HG02610 (cell line): ENCODE data around the gene SNCAIP.

Experiments
- ATAC-seq: cut with Tn5 transposase; IDR thresholded peaks from one replicate; pipeline ENCODE4 v1.9.1; 2021; ENCODE audit warnings: mild to moderate bottlenecking, moderate library complexity; ENCODE audit not compliant: unreplicated experiment

The SNCAIP gene

DNA sequence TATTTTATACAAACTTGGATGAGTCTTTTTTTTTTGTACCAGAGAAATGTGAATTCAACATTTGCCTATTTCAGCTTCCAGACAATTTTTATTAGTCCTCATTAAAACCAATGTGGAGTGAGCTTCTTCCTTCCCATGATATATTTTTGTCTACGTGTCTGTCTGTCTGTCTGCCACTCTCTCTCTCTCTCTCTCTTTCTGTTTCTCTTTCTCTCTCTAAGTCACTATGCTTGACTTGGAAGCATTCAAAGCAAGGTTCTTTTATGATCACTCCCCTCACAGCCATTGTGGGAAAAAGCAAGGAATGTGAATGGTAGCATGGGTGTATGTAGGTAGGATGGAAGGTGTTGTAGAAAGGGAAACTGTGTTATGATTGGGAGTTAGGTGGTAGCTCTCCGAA lies 80.2 kb downstream of the SNCAIP start:
- no peak for ATAC-seq

DNA sequence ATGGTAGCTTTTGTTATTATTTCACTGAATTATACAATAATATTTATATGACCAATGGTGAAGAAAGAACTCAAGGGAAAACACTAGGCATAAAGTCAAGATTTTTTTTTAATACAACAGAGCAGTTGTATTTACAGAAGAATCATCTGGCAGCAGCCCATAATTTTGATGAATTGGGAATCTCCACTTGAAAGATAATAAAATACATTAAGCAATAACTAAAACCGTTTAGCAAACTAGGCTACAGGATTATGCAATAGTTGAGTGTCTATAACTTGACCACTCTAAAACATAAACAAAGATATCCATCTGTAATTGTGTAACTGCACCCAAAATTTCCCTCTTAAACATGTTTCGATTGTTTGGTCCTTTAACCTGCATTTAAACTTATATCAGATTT lies 80.8 kb downstream of the SNCAIP start:
- no peak for ATAC-seq

DNA sequence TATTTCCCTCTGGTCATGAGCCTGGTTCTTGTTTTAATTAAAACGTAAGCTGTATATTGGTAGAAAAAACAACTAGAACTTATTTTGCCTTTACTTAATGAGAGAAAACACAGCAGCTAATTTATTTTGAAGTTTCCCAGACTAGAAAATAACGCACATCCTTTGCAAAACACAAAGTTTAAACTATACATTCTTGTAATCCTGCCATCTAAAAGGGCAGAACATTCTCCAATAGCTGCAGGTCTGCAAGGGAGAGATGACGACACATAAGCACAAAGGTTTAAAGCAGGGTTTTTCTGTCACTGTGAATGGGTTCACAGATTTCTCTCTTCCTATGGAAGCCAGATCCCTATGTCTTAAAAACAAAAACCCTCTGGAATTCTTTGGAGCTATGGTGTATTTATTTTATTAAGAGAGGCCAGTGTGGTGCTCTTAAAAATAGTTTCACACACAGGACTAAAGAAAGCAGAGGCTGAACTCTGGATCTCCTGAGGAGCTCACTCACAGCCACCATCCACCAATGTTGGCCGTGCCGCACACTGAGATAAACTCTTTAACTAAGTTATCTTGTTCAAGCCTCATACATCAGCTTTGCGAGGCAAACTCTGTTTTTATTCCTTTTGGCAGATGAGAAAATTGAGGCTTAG lies 82.4 kb downstream of the SNCAIP start:
- no peak for ATAC-seq

DNA sequence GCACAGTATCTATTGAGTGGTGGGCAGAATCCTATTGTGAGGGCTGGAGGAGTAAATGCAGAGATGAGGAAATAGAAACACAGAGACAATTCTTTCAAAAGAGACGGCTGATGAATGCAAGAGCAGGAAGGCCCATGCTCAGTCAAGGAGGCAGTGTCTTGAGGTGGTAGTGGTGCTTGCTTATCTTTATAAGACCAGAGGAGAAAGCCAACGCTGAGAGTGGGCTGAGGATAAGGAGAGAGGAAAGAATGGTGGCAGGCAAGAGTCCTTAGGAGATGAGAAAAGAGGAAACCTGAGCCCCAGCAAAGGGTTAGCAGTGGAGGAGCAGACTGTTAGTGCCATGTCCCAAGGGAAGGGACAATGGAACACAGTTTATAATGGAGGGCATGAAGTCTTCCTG lies 86.0 kb downstream of the SNCAIP start:
- ATAC-seq, result no peak

DNA sequence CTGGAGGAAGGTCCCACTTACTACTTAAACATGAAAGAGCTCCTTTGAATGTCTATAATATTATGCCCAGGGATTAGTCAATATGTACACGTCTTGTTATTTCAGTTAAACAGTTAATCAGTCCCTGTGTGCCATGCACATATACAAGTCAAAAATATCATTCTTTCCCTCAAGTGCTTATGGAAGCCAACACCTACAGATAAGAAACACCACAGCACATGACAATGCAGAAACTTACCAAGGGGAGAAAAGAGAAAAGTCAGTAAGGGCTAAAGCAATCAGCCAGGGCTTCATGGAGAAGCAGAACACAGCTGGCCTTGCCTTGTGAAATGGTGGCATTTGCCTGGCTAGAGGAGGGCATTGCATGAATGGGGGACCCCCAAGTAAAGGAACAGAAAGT lies 88.3 kb downstream of the SNCAIP start:
- no peak for ATAC-seq

DNA sequence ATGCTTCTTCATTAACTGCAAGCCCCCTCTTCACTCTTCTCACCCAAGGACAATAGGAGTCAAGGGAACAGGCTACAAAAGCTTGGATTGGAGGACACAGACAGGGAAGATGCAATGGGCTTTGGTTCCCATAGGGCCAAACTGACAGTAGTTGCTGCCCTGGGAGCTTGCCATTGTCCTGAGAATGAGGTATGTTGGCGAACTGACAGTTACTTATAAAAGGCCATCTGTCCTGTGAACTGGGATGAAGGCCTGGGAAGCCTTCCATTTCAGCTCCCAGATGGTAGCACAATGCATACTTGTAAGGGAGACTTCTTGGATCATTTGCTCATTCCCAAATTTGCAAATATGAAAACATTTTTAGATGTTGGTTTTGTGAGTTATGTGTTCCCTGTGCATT lies 88.9 kb downstream of the SNCAIP start:
- no peak for ATAC-seq

DNA sequence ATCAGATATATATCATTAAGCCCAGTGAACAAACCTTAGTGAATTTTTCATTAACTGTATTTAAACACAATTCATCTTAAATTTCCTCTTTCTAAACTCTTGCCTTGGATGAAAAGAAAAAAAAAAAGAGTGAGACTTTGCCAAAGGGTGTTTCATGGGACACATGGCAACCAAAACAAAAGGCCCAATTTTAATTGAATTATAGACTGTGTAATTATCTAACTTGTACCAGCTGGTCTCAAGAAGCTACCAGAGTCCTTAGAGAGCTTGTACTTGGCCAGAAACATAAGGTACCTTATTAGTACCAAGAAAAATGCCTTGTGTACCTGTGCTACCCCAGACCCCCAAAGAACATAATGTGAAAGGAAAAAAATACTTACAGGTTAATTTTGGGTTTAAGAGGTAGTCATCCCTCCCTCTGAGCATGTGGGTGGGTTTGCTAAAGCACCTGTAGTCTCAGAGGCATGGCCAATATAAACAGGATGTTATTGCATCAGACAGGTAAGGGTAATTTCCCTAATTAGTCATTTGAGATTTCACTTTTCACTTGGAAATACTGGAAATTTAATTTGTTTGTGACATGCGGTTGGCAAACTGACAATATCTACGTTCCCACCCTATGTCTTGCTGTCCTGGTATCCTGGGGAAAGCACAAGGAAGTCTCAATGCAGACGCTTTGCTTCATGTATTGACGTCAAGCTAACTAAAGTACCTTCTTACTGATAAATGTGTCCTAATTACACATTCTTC lies 90.1 kb downstream of the SNCAIP start:
- ATAC-seq, result no peak

DNA sequence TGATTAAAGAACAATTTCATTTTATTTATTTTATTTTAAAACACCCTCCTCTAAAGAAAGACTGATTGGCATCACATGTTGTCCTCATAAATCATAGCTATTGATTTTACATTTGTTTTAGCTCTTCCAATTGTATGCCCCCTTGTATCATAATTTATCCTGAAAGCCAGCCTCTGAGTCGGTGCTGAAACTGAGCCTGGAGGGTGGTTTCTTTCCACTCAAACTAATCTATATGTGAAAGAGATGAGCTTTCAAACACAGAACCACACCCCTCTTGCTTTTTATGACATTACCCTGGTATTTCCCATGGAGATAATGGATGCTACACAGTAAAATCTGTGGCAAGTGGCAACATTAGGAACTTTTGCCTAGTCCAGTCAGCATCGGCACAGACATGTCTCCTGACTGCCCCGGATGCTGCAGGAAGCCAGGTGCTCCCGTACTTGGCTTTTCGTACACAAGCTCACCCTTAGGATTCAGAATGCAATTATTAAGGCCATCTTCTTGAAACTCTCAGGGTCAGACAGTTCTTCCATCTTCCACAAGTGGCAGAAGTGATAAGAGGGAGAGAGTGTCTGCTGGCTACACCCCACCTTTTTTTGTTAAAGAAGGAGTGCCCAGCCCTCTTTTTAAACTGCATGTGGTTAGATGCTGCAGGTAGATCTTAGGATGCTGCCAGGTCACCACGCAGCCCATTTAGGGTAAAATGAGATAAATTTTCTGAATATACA lies 91.1 kb downstream of the SNCAIP start:
- ATAC-seq, result no peak

DNA sequence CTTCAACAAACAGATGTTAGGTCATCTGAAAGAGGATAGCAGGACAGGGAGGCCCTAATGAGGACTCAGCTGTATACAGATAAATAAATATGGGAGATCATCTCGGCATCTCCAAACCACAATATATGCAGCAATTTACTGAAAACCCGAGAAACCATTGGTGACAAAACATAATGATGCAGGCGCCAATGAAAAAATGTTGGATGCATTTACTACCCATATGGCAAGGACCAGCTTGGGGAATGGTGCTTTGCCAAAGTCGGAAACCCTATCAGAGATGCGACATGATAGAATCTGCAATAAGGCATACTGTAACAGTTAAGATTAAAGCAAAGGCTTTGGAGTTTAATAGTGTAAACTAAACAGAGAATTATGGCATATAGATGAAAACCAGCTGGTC lies 92.0 kb downstream of the SNCAIP start:
- no peak for ATAC-seq

DNA sequence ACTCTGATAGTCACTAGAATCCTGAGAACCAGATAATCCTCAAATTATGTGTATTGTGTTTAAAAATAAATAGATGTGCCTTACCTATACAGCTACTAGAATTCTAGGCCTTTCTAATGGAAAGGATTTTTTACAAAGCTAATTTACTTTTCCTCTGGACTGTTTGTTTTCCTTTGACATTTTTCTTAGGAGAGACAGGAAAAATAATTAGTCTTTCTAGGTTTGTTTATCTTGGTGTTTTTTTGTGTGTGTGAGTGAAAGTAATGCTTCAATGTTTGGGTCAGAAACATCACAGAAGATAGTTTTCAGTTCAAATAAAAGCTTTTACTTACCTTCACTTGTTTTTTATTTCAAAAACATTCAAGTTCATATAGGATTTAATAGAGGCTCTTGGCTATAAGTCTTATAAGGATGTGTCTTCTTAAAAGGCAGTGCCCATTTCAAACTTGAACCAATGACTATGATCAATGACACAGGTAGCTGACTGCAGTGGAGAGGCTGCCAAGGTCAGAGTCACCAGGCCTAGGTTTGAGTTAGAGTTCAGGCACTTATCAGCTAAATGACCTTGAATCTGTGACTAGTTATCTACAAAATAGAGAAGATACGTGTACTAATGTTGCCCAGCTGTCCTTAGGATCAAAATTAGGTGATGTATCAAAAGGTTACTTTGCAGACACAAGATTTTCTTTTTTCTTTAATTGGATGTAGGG lies 92.8 kb downstream of the SNCAIP start:
- ATAC-seq, result no peak

DNA sequence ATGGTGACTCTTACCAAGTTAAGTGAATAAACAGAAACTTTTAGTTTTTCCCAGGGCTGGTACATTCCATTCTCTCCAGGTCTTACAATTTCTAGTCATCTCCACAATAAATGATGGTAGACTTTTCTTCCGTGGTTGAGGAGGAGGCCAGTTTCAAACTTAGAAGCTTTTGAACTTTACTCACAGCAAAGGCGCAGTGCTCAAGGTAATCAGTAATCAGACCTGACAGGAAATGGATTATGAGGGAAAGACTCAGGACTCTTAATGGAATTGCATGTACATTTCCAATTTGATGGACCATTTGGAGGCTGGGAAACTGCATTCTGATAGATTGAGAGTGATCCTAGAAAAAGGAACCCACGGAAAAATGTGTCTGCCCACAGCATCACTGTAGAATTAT lies 93.7 kb downstream of the SNCAIP start:
- ATAC-seq, result no peak

DNA sequence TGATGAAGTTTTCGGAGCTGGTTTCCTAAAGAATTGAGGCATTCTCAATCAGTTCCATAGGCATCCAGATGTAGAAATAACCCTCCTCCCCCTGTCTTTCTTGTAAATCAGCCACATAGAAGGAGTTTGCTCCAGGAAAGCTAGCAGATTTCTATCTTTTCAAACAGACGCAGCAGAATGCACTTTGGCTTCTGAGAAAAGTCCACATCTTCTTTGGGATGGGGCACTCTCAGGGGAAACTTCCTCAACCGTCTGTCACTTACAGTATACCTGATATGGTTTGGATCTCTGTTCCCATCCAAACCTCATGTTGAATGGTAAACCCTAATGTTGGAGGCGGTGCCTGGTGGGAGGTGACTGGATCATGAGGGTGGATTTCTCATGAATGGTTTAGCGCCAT lies 94.1 kb downstream of the SNCAIP start:
- ATAC-seq, result no peak

DNA sequence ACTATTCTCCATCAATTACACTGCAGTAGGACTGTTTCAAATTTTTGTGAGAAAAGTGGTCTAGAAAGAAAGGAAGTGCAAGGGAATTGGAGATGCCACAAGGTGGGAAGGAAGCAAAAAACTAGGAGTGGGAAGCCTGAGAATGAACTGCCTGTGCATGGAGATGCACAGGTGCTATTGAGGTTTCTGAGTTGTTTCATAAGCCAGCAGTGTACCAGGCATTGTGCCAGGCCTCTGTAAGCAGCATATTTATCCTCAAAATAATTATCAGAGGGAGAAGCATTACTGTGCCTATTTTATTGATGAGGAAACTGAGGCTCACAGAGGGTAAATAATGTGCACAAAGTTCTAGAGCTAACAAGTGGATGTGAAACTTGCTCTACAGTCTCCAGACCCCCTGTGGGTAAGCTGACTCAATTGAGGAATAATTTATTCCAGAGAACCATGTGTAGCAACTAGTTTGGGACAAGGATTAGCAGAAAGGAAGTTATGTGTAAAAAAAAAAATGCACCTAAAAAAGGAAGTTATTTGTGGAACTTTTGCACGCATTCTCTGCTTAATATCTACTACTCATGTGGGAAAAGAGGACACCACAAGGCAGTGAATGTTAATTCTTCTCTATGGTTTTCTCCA lies 96.7 kb downstream of the SNCAIP start:
- peak; percentile 30 for ATAC-seq

DNA sequence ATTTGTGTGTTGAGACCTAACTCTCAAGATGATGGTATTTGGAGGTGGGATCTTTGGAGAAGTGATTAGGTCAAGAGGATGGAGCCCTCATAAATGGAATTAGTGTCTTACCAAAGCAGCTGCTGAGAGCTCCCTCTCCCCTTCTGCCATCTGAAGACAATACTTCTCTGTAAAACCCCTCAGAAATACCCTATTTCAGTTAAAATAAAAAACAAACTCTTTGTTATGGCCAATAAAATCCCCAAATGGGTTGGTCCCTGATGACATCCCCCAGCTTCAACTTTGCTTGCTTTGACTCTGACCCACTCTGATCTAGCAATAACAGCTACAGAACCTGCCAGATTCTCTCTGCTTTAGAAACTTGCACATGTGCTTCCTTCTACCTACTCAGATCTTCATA lies 100.9 kb downstream of the SNCAIP start:
- peak; percentile 61 for ATAC-seq

DNA sequence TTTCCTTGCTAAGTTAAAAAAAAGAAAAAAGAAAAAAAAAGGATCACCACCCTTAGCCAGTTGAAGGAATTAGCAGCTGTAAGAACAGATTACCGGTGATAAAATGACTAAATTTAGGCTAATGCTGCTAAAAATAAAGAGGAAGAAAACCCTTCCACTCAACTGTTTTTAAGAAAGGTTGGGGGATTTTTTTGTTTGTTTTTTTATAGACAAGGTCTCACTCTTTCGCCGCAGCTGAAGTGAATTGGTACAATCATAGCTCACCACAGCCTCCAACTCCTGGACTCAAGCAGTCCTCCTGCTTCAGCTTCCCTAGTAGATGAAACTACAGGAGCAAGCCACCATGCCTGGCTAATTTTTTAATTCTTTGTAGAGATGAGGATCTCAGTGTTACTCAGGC lies 101.7 kb downstream of the SNCAIP start:
- ATAC-seq, result peak; percentile 39

DNA sequence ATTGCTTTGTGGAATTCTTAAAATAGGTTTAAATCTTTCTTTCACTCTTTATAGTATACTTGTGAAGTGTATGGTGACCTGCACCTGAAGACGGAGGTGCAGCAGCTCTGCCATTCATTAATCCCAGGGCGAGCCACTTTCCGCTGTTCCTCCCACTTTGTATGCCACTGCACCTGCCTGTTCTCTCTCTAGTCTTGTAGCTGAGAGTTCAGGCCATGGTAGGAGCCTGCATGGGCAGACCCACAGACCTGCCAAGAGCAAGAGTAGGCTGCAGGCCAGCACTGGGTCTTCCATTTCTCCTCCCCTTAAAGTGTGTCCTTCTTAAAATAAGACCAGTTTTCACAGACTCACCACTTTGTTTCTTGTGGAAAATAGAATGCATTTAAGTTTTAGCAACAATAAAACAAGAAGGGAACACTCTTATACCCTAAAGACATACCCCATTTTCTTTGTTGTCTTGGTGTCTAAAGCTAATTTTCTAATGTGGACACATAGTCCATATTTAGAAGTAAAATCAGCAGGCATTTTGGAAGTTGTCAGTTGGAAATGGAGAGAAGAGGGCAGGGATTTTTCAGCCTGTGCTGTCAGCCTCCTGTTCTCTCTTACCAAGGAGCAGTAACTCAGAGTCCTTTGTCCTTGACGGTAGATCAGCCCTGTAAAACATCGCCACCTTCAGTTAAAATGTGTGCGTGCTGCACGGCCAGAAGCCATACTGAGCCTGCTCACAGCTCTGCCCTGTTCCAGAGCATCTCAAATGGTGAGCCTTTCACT lies 103.2 kb downstream of the SNCAIP start:
- peak; percentile 72 for ATAC-seq

DNA sequence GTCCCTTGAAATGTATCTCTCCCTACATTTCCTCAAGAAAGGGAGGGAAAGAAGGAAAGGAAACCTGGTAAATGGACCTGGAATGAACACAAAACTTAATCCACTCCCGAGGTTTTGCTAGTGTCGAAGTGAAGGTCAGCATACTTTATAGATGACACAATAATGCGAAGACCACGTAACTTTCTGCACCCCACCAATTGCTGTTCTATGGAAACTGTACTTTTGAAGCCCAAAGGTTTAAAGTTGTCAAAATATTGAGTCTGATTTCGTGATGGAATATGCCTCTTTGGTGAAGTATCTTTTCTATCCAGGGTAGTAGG lies 103.7 kb downstream of the SNCAIP start:
- no peak for ATAC-seq

DNA sequence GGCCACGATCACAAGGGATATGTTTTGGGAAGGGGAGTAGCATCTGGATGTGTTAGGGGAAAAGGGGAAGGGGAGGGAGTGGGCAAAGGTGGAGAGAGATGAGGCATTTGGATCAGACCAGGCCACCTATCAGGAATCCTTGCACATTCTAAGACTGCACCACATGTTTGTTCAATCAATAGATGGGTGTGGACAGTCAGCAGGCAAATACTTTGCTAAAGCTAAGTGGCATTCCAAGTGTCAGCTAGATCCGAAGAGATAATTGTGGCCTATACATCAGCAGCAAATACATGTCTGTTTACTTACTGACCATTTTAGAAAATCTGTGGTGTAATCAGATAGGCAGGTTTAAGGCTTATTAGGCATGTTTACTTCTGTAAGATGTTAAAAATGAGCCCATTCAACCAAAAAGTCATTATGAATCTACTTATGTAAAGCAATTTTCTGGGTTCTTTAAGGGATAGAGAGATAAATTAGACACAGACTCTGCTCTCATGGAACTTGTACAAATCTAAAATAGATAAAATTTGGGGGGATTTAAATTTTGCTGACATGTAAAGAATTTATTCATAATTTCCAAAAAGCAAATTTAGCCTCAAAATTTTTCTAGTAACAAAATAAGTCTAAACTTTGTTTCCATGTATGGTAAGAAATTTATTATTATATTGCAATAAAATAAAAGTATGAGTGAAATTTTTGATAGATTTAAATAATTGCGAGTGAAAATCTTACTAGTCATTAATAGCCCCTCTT lies 107.3 kb downstream of the SNCAIP start:
- ATAC-seq, result no peak

DNA sequence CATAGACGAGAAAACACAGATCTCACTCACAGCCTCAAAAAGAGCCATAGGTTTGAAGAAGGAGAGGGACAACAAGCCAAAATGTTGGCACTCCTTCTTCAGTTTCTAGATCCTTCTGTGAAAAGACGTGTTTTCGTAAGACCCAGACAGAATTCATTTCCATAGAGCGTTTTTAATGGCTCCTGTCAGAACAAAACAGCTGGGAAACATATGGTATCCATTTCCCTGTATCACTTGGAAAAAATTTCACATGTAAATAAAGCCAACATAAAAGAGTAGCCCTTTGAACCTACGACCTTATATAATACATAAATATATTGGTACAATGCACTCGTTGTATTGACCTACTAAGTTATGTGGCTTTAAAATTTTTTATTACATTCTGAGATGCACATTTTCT lies 108.1 kb downstream of the SNCAIP start:
- no peak for ATAC-seq
